ENCODE results near the gene AGPAT3. TPM values are rescaled to one million over a fixed set of nuclear protein-coding genes. Genes with fewer than 3 reads are reported as not detected.

Gene AGPAT3
- total RNA-seq, 1 experiment from 2014 or later = 13.0 TPM

DNA sequence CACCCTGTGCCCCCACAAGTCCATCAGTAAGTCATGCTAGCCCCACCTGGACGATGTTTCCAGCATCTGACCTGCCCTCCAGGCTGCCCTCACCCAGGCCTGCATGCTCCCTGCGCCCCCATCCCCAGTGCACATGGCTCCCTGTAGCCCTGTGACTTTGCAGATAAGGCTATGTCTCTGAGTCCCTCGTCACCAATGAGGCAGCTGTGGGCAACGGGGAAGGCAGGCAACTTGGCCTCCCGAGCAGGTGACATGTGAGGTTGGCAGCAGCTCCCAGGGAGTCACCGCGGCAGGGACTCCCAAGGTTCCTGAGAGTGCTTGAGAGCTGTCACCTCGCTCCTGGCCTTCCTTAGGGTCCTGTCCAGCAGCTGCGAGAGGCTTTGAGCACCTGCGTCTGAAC, 32.4 kb upstream of the AGPAT3 start:
- Histone ChIP-seq H3K9me3 (ENCODE audit: control insufficient read depth, low read depth, low read length) (no peaks in the 10 kb centered on the region), H2BK15ac (ENCODE audit: low read depth, low read length) (no peak overlapping the region), H3K79me2 (ENCODE audit: insufficient read depth, low read length) (no peaks in the 10 kb centered on the region), H3K9ac (ENCODE audit: extremely low read depth, insufficient read length, low read length) (no peak overlapping the region), H2BK20ac (ENCODE audit: low read depth, low read length, poor library complexity, severe bottlenecking) (no peak overlapping the region), H3K4ac (ENCODE audit: low read depth, low read length) (no peak overlapping the region), H3K14ac (ENCODE audit: insufficient read depth, low read length) (no peak overlapping the region; the same call in 1 of the 2 replicates), H2BK5ac (ENCODE audit: insufficient read length, low read length) (no peak overlapping the region), H4K8ac (replicated peaks; ENCODE audit: insufficient read length, low read depth, low read length) (no peak overlapping the region), H4K20me1 (ENCODE audit: control insufficient read depth, insufficient read depth, insufficient read length) (no peaks in the 10 kb centered on the region), H4K5ac (ENCODE audit: insufficient read length, low read depth, low read length) (no peak overlapping the region), H3K23me2 (ENCODE audit: insufficient read length, low read depth, low read length, poor library complexity, severe bottlenecking) (no peaks in the 10 kb centered on the region), H3K27me3 (ENCODE audit: insufficient read depth, low read length) (no peaks in the 10 kb centered on the region), H2AFZ (ENCODE audit: low read length) (no peak overlapping the region), H3K4me2 (ENCODE audit: insufficient read depth, insufficient read length, low read length) (no peak overlapping the region), H3K56ac (ENCODE audit: insufficient read length, low read depth, low read length) (no peak overlapping the region), H4K91ac (ENCODE audit: insufficient read length, low read depth, low read length) (no peak overlapping the region), H2BK120ac (ENCODE audit: low read depth, low read length, poor library complexity, severe bottlenecking) (no peak overlapping the region), H2AK5ac (ENCODE audit: insufficient read length, low read length) (no peak overlapping the region), H3K18ac (ENCODE audit: insufficient read length, low read depth, low read length) (no peak overlapping the region), H3T11ph (ENCODE audit: low read length) (no peak overlapping the region), H3K23ac (ENCODE audit: insufficient read length, low read depth, low read length) (no peak overlapping the region), H3K79me1 (ENCODE audit: insufficient read depth, low read depth, low read length, poor library complexity, severe bottlenecking) (no peaks in the 10 kb centered on the region), H3K4me1 (ENCODE audit: insufficient read depth, low read length) (no peaks in the 10 kb centered on the region), H2BK12ac (ENCODE audit: insufficient read length, low read depth, low read length) (no peak overlapping the region), H3K27ac (ENCODE audit: insufficient read length, low read depth, low read length) (no peak overlapping the region)
- H3K27ac Mint-ChIP-seq = no peak overlapping the region
- no CpG with 5 or more reads among the region's 10 CpGs for WGBS (ENCODE audit: extremely low coverage, insufficient read length, low lambda C conversion rate)
- peaks cover 0 to 4% (median 0%) of the 10 kb centered on the region in 3 experiments; a peak in 2 of 7 replicates for H3K36me3 Mint-ChIP-seq (ENCODE audit: insufficient read depth in 1 of 3, low read depth in 3 of 3)
- peaks cover 5 to 11% of the 10 kb centered on the region in 2 experiments; a peak in 2 of 4 replicates for H3K4me1 Mint-ChIP-seq
- peaks cover 8 to 9% of the 10 kb centered on the region in 2 experiments for H3K9me3 Mint-ChIP-seq
- H3K4me3 Mint-ChIP-seq = no peak overlapping the region
- H3K27me3 Mint-ChIP-seq (ENCODE audit: low read depth) = peaks cover 4% of the 10 kb centered on the region
- DNase-seq = no peak
- TF ChIP-seq, protein P1, sequence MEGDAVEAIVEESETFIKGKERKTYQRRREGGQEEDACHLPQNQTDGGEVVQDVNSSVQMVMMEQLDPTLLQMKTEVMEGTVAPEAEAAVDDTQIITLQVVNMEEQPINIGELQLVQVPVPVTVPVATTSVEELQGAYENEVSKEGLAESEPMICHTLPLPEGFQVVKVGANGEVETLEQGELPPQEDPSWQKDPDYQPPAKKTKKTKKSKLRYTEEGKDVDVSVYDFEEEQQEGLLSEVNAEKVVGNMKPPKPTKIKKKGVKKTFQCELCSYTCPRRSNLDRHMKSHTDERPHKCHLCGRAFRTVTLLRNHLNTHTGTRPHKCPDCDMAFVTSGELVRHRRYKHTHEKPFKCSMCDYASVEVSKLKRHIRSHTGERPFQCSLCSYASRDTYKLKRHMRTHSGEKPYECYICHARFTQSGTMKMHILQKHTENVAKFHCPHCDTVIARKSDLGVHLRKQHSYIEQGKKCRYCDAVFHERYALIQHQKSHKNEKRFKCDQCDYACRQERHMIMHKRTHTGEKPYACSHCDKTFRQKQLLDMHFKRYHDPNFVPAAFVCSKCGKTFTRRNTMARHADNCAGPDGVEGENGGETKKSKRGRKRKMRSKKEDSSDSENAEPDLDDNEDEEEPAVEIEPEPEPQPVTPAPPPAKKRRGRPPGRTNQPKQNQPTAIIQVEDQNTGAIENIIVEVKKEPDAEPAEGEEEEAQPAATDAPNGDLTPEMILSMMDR (conservative IDR thresholded peaks at IDR 0.05) = no peak
